MM.1S (cell line): ENCODE results near the gene DRG1.

ENCODE experiments used
- EZH2 ChIP-seq: fragments of 300-600 bp; sonication (generic); optimal IDR thresholded peaks from 2 replicates; pipeline ENCODE3; 2017; ENCODE audit warnings: low read depth, mild to moderate bottlenecking, antibody characterized with exemption, low read length, mixed read lengths
- EZH2phosphoT487 ChIP-seq: fragments of 300-600 bp; sonication (generic); IDR thresholded peaks from 2 replicates; pipeline ENCODE4 v1.6.1; 2018; ENCODE audit warnings: antibody characterized with exemption, low read length
- TF ChIP-seq, protein P1 (sequence below): fragments of 300-600 bp; sonication (generic); IDR thresholded peaks from 2 replicates; pipeline ENCODE4 v1.5.1; 2016; ENCODE audit warnings: antibody characterized with exemption, low read length, mixed read lengths

DNA sequence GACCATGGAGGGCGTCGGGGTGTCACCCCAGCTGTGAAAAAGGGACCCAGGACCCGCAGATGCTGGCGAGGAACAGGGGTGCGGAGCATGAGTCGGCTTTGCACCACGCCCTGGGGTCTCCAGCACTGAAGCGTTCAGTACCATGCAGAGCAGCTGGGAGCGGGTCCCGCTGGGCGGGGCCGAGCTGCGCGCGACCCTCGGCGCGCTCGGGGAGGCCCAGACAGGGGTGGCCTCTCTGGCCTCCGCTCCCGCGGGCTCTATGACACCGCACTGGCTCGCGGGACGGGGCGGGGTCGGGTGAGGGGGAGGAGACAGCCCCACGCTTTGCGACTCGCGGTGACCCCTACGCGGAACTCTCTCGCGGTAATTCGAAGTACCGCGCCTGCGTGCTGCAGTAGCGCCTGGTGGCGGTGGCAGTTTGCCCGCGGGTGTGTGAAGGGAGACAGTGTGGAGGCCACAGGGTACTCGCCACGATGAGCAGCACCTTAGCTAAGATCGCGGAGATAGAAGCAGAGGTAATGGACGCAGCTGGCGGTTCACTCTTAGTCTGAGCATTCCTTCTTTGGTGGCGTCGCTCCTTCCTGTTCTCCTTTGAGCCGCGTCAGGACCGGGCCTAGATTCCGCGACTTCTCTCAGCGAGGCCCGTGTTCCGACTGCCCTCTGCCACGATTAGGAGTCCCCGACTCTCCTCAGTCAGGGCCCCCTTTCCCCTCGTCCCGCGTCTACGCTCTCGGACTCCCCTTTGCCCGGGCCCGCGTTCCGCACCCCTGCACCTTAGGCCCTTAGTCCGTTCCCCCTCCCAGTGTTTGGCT lies at the start of gene DRG1:
- TF ChIP-seq, protein P1, sequence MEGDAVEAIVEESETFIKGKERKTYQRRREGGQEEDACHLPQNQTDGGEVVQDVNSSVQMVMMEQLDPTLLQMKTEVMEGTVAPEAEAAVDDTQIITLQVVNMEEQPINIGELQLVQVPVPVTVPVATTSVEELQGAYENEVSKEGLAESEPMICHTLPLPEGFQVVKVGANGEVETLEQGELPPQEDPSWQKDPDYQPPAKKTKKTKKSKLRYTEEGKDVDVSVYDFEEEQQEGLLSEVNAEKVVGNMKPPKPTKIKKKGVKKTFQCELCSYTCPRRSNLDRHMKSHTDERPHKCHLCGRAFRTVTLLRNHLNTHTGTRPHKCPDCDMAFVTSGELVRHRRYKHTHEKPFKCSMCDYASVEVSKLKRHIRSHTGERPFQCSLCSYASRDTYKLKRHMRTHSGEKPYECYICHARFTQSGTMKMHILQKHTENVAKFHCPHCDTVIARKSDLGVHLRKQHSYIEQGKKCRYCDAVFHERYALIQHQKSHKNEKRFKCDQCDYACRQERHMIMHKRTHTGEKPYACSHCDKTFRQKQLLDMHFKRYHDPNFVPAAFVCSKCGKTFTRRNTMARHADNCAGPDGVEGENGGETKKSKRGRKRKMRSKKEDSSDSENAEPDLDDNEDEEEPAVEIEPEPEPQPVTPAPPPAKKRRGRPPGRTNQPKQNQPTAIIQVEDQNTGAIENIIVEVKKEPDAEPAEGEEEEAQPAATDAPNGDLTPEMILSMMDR = no peak
- TF ChIP-seq EZH2phosphoT487 (no peak), EZH2 (no peak)
